ENCODE measurements around the gene MED28. TPM values are rescaled to one million over a fixed set of nuclear protein-coding genes. Genes with fewer than 3 reads are reported as not detected.

The MED28 gene
- total and polyA plus RNA-seq, 4 donors = 10.2 to 52.7 (median 26.8) TPM

Other genes with a start within 250 kb of the MED28 start
- gene QDPR, start 102.6 kb upstream of the MED28 start, total RNA-seq = 10 to 100 TPM; 15.6 to 22.7 TPM
- gene QDPR, start 102.6 kb upstream of the MED28 start, polyA plus RNA-seq = 10 to 100 TPM; 21.6 to 24.8 TPM
- not detected for gene CLRN2, start 99.5 kb upstream of the MED28 start, total RNA-seq
- not detected for gene CLRN2, start 99.5 kb upstream of the MED28 start, polyA plus RNA-seq
- gene LAP3, start 37.4 kb upstream of the MED28 start, total RNA-seq = 10 to 100 TPM; 65.4 to 93.4 TPM
- 10 to 100 TPM; 36.9 to 39.8 TPM for gene LAP3, start 37.4 kb upstream of the MED28 start, polyA plus RNA-seq
- gene FAM184B, start 167.0 kb downstream of the MED28 start, total RNA-seq = not detected
- gene FAM184B, start 167.0 kb downstream of the MED28 start, polyA plus RNA-seq = under 1 TPM in 1 of 2 donors, not detected in 1; 0.05 TPM
- gene DCAF16, start 196.1 kb downstream of the MED28 start, total RNA-seq = 10 to 100 TPM; 29.2 to 34.5 TPM
- gene DCAF16, start 196.1 kb downstream of the MED28 start, polyA plus RNA-seq = 10 to 100 TPM in 1 of 2 donors, 1 to 10 TPM in 1; 4.5 to 13.4 TPM
- gene NCAPG, start 196.3 kb downstream of the MED28 start, total RNA-seq = 1 to 10 TPM in 1 of 2 donors, under 1 TPM in 1; 0.78 to 1.8 TPM
- not detected for gene NCAPG, start 196.3 kb downstream of the MED28 start, polyA plus RNA-seq